ENCODE measurements around the gene ZFPL1. TPM values are rescaled to one million over a fixed set of nuclear protein-coding genes. Genes with fewer than 3 reads are reported as not detected.
A peak's percentile ranks its signal among the peaks of the same experiment; 100 is the strongest.

Gene ZFPL1
- total RNA-seq, 1 experiment from 2014 or later: 50.8 TPM

- no TSS peak for BruUV-seq (replicated peaks)
- no peaks in the 10 kb centered on the region for H3K27me3 Mint-ChIP-seq (ENCODE audit: insufficient read depth, unreplicated experiment)
- peak; percentile 47 for DNase-seq (ENCODE audit: unreplicated experiment)
- no peaks in the 10 kb centered on the region for H3K9me3 Mint-ChIP-seq (ENCODE audit: unreplicated experiment)
- intact Hi-C loops (cut with micrococcal nuclease): loop anchor here (5.0 kb wide), 1 partner anchor 38 kb away; the partner anchor contains the start of genes CDCA5 and ZFPL1
- no peak overlapping the region for H3K4me3 Mint-ChIP-seq (ENCODE audit: unreplicated experiment)
- TF ChIP-seq, protein P1, sequence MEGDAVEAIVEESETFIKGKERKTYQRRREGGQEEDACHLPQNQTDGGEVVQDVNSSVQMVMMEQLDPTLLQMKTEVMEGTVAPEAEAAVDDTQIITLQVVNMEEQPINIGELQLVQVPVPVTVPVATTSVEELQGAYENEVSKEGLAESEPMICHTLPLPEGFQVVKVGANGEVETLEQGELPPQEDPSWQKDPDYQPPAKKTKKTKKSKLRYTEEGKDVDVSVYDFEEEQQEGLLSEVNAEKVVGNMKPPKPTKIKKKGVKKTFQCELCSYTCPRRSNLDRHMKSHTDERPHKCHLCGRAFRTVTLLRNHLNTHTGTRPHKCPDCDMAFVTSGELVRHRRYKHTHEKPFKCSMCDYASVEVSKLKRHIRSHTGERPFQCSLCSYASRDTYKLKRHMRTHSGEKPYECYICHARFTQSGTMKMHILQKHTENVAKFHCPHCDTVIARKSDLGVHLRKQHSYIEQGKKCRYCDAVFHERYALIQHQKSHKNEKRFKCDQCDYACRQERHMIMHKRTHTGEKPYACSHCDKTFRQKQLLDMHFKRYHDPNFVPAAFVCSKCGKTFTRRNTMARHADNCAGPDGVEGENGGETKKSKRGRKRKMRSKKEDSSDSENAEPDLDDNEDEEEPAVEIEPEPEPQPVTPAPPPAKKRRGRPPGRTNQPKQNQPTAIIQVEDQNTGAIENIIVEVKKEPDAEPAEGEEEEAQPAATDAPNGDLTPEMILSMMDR (IDR thresholded peaks at IDR 0.05; ENCODE audit: unreplicated experiment): no peak
- H3K27ac Mint-ChIP-seq (ENCODE audit: low read depth, unreplicated experiment): no peak overlapping the region
- peaks cover 10% of the 10 kb centered on the region for H3K4me1 Mint-ChIP-seq (ENCODE audit: insufficient read depth, unreplicated experiment)
- ChIA-PET POLR2A (interaction anchor here (0.6 to 1.5 kb wide), 2 partner anchors 40 to 138 kb away, joined by 3 read pairs; partner anchors contain the start of genes CAPN1, CDCA5 and ZFPL1), CTCF (interaction anchor here (0.6 to 1.1 kb wide), 2 partner anchors 20 to 31 kb away, joined by 3 to 4 read pairs; no protein-coding TSS in a partner anchor)
- peaks cover 19% of the 10 kb centered on the region for H3K36me3 Mint-ChIP-seq (ENCODE audit: insufficient read depth, unreplicated experiment)
Observed at GRCh38 chr11:65043881-65044501, 40.0 kb upstream of the ZFPL1 start.

- TF ChIP-seq, protein P1 (IDR thresholded peaks at IDR 0.05; ENCODE audit: unreplicated experiment): no peak
- H3K36me3 Mint-ChIP-seq (ENCODE audit: insufficient read depth, unreplicated experiment): peaks cover 19% of the 10 kb centered on the region
- no peaks in the 10 kb centered on the region for H3K27me3 Mint-ChIP-seq (ENCODE audit: insufficient read depth, unreplicated experiment)
- H3K4me3 Mint-ChIP-seq (ENCODE audit: unreplicated experiment): no peak overlapping the region
- CTCF ChIA-PET: interaction anchor here (1.4 kb wide), 1 partner anchor 31 kb away, joined by 4 read pairs; no protein-coding TSS in a partner anchor
- intact Hi-C loops (cut with micrococcal nuclease): no loop called here
- POLR2A ChIA-PET: interaction anchor here (0.7 to 0.9 kb wide), 2 partner anchors 51 to 1398 kb away, joined by 5 read pairs; partner anchors contain the start of gene VPS51
- no peak for DNase-seq (ENCODE audit: unreplicated experiment)
- no peaks in the 10 kb centered on the region for H3K9me3 Mint-ChIP-seq (ENCODE audit: unreplicated experiment)
- no peak overlapping the region for H3K27ac Mint-ChIP-seq (ENCODE audit: low read depth, unreplicated experiment)
- H3K4me1 Mint-ChIP-seq (ENCODE audit: insufficient read depth, unreplicated experiment): peaks cover 10% of the 10 kb centered on the region
- no TSS peak for BruUV-seq (replicated peaks)
Observed at GRCh38 chr11:65045061-65045460, 39.0 kb upstream of the ZFPL1 start.

- Mint-ChIP-seq H3K27me3 (ENCODE audit: insufficient read depth, unreplicated experiment) (no peaks in the 10 kb centered on the region), H3K9me3 (ENCODE audit: unreplicated experiment) (no peaks in the 10 kb centered on the region), H3K4me1 (ENCODE audit: insufficient read depth, unreplicated experiment) (peaks cover 10% of the 10 kb centered on the region), H3K36me3 (ENCODE audit: insufficient read depth, unreplicated experiment) (peaks cover 19% of the 10 kb centered on the region), H3K4me3 (ENCODE audit: unreplicated experiment) (no peak overlapping the region), H3K27ac (ENCODE audit: low read depth, unreplicated experiment) (no peak overlapping the region)
- no TSS peak for BruUV-seq (replicated peaks)
- DNase-seq (ENCODE audit: unreplicated experiment): no peak
- intact Hi-C loops (cut with micrococcal nuclease): no loop called here
- TF ChIP-seq, protein P1 (IDR thresholded peaks at IDR 0.05; ENCODE audit: unreplicated experiment): no peak
- POLR2A ChIA-PET: interaction anchor here (0.9 kb wide), 1 partner anchor 51 kb away, joined by 5 read pairs; the partner anchor contains the start of gene VPS51
- CTCF ChIA-PET: interaction anchor here (1.4 kb wide), 1 partner anchor 30 kb away, joined by 4 read pairs; no protein-coding TSS in a partner anchor
Observed at GRCh38 chr11:65045728-65046127, 38.3 kb upstream of the ZFPL1 start.

- no peak for DNase-seq (ENCODE audit: unreplicated experiment)
- Mint-ChIP-seq H3K9me3 (ENCODE audit: unreplicated experiment) (no peaks in the 10 kb centered on the region), H3K27ac (ENCODE audit: low read depth, unreplicated experiment) (no peak overlapping the region), H3K27me3 (ENCODE audit: insufficient read depth, unreplicated experiment) (no peaks in the 10 kb centered on the region), H3K36me3 (ENCODE audit: insufficient read depth, unreplicated experiment) (peaks cover 19% of the 10 kb centered on the region), H3K4me3 (ENCODE audit: unreplicated experiment) (no peak overlapping the region), H3K4me1 (ENCODE audit: insufficient read depth, unreplicated experiment) (peaks cover 10% of the 10 kb centered on the region)
- TF ChIP-seq, protein P1 (IDR thresholded peaks at IDR 0.05; ENCODE audit: unreplicated experiment): no peak
- POLR2A ChIA-PET: no interaction called here
- CTCF ChIA-PET: interaction anchor here (0.7 kb wide), 1 partner anchor 24 kb away, joined by 3 read pairs; no protein-coding TSS in a partner anchor
- intact Hi-C loops (cut with micrococcal nuclease): no loop called here
- BruUV-seq (replicated peaks): no TSS peak
Observed at GRCh38 chr11:65047581-65048422, 36.2 kb upstream of the ZFPL1 start.

Data from MCF 10A (cell line).